ENCODE measurements around the gene CTDSPL2.

The CTDSPL2 gene

DNA sequence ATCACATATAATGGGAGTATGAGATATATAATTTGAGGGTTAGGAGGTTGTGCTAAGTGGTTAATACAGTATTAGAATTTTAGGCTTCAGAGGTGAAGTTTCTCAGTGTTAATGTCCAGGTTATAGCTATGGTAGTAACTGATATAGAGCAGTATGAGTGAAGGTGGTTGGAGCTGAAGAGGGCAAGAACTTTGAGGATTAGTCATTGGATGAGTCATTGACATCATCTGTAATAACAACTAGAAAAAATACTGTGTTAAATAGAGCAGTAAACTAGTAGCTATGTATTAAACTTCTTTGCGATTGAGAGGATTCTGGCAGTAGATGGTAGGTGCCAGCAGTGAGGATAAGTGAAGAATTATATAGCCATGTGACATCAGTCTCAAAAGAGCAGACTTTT lies 62.0 kb downstream of the CTDSPL2 start:
- H3K36me3 ChIP-seq (ENCODE audit: insufficient read depth, low read length), result peaks cover 92% of the 10 kb centered on the region
- H3K4me3 ChIP-seq (ENCODE audit: low read length), result no peak overlapping the region
- H3K4me1 ChIP-seq (ENCODE audit: insufficient read depth, low read length), result no peaks in the 10 kb centered on the region; the same call in 1 of the 2 replicates
- H3K9ac ChIP-seq (ENCODE audit: low read depth, low read length), result no peak overlapping the region
- WGBS, result 98% methylated on average over 1 of the region's 1 CpG
- no peaks in the 10 kb centered on the region for H3K27me3 ChIP-seq (ENCODE audit: insufficient read depth, low read length)
- H3K9me3 ChIP-seq (ENCODE audit: insufficient read depth, low read depth, low read length), result no peaks in the 10 kb centered on the region
- H3K27ac ChIP-seq (ENCODE audit: low read depth, low read length), result no peak overlapping the region

GRCh38 chr15:44490622-44491021 lies 63.2 kb downstream of the CTDSPL2 start:
- H3K4me3 ChIP-seq (ENCODE audit: low read length), result no peak overlapping the region
- peaks cover 87% of the 10 kb centered on the region for H3K36me3 ChIP-seq (ENCODE audit: insufficient read depth, low read length)
- H3K4me1 ChIP-seq (ENCODE audit: insufficient read depth, low read length), result no peaks in the 10 kb centered on the region; the same call in 1 of the 2 replicates
- WGBS, result 95% methylated on average over 2 of the region's 3 CpGs
- H3K9ac ChIP-seq (ENCODE audit: low read depth, low read length), result no peak overlapping the region
- H3K9me3 ChIP-seq (ENCODE audit: insufficient read depth, low read depth, low read length), result no peaks in the 10 kb centered on the region
- no peak overlapping the region for H3K27ac ChIP-seq (ENCODE audit: low read depth, low read length)
- H3K27me3 ChIP-seq (ENCODE audit: insufficient read depth, low read length), result no peaks in the 10 kb centered on the region

DNA sequence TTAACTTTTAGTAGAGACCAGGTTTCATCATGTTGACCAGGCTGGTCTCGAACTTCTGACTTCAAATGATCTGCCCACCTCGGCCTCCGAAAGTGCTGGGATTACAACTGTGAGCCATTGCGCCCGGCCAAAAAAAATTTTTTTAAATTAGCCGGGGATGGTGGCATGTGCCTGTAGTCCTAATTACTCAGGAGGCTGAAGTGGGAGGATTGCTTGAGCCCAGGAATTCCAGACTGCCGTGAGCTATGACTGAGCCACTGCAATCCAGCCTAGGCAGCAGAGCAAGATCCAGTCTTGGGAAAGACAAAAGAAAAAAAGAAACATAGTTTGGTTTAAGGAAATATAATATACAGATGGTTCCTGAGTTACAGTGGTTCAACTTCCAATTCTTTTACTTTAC lies 64.6 kb downstream of the CTDSPL2 start:
- WGBS, result 96% methylated on average over 7 of the region's 7 CpGs
- Histone ChIP-seq H3K9ac (ENCODE audit: low read depth, low read length) (no peak overlapping the region), H3K27me3 (ENCODE audit: insufficient read depth, low read length) (no peaks in the 10 kb centered on the region), H3K4me1 (ENCODE audit: insufficient read depth, low read length) (no peaks in the 10 kb centered on the region; the same call in 1 of the 2 replicates), H3K36me3 (ENCODE audit: insufficient read depth, low read length) (peaks cover 87% of the 10 kb centered on the region), H3K4me3 (ENCODE audit: low read length) (no peak overlapping the region), H3K27ac (ENCODE audit: low read depth, low read length) (no peak overlapping the region), H3K9me3 (ENCODE audit: insufficient read depth, low read depth, low read length) (no peaks in the 10 kb centered on the region)

DNA sequence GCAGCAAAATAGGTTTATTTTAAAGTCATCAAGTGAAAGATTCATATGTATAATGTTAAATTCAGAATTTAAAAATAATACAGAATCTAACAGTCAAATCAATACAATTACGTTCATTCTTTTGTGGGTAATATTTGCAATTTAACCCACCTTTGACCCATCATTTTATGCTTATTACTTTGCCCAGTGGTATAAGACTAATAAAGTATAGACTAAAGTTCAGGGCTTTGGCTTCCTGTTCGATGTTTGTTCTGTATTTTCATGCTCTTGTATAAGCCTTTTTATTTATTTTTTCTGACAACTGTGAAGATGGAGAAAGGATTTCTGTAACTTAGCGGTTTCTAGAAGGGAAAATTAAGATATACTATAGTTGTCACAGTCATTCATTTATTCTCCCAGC lies 65.2 kb downstream of the CTDSPL2 start:
- no peak overlapping the region for H3K9ac ChIP-seq (ENCODE audit: low read depth, low read length)
- no peaks in the 10 kb centered on the region; the same call in 1 of the 2 replicates for H3K4me1 ChIP-seq (ENCODE audit: insufficient read depth, low read length)
- peaks cover 87% of the 10 kb centered on the region for H3K36me3 ChIP-seq (ENCODE audit: insufficient read depth, low read length)
- no peaks in the 10 kb centered on the region for H3K9me3 ChIP-seq (ENCODE audit: insufficient read depth, low read depth, low read length)
- no peak overlapping the region for H3K4me3 ChIP-seq (ENCODE audit: low read length)
- H3K27me3 ChIP-seq (ENCODE audit: insufficient read depth, low read length), result no peaks in the 10 kb centered on the region
- WGBS, result 80% methylated on average over 1 of the region's 3 CpGs
- no peak overlapping the region for H3K27ac ChIP-seq (ENCODE audit: low read depth, low read length)

DNA sequence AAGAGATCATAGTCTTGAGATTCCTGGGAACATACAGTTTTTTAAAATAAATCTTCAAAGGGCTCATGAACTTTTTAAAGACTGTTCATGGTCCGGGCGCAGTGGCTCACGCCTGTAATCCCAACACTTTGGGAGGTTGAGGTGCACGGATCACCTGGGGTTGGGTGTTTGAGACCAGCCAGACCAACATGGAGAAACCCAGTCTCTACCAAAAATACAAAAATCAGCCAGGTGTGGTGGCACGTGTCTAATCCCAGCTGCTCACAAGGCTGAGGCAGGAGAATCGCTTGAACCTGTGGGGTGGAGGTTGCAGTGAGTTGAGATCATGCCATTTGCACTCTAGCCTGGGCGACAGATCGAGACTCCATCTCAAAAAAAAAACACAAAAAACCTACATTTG lies 68.1 kb downstream of the CTDSPL2 start:
- no peaks in the 10 kb centered on the region for H3K4me1 ChIP-seq (ENCODE audit: insufficient read depth, low read length)
- no peak overlapping the region for H3K9ac ChIP-seq (ENCODE audit: low read depth, low read length)
- 95% methylated on average over 8 of the region's 8 CpGs for WGBS
- peaks cover 91% of the 10 kb centered on the region for H3K36me3 ChIP-seq (ENCODE audit: insufficient read depth, low read length)
- H3K4me3 ChIP-seq (ENCODE audit: low read length), result no peak overlapping the region
- H3K27ac ChIP-seq (ENCODE audit: low read depth, low read length), result no peak overlapping the region
- no peaks in the 10 kb centered on the region for H3K9me3 ChIP-seq (ENCODE audit: insufficient read depth, low read depth, low read length)
- H3K27me3 ChIP-seq (ENCODE audit: insufficient read depth, low read length), result no peaks in the 10 kb centered on the region

- WGBS, result 92% methylated on average over 3 of the region's 3 CpGs
- no peaks in the 10 kb centered on the region for H3K4me1 ChIP-seq (ENCODE audit: insufficient read depth, low read length)
- H3K27me3 ChIP-seq (ENCODE audit: insufficient read depth, low read length), result no peaks in the 10 kb centered on the region
- H3K9me3 ChIP-seq (ENCODE audit: insufficient read depth, low read depth, low read length), result no peaks in the 10 kb centered on the region
- no peak overlapping the region for H3K4me3 ChIP-seq (ENCODE audit: low read length)
- H3K36me3 ChIP-seq (ENCODE audit: insufficient read depth, low read length), result peaks cover 89% of the 10 kb centered on the region
- H3K27ac ChIP-seq (ENCODE audit: low read depth, low read length), result no peak overlapping the region
- H3K9ac ChIP-seq (ENCODE audit: low read depth, low read length), result no peak overlapping the region
Observed at GRCh38 chr15:44500555-44500954, 73.1 kb downstream of the CTDSPL2 start.

DNA sequence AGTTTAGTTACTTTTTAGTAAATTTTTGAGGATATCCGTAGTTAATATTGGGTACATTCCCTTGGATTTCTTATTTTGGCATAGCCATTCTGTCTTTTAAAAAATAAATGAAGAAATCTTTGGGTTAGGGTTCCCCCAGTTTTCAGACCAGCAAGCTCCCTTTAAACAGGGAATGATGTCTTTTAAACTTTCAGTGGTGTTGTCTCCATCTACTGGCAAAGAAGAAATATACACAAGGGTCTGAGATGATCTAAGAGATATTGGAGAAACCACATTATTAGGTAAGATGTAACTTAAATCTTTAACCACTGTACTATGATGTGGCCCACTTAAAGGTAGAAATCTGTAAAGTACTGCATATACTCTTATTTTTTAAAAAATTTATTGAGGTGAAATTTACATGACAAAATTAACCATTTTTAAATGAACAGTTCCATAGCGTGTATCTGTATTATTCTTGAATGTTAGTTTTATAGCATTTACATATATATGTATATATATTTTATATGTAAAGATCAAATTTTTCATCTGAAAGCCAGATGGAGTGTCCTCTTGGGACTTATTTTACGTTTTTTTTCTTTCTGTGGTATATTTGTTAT lies 74.4 kb downstream of the CTDSPL2 start:
- Histone ChIP-seq H3K27me3 (ENCODE audit: insufficient read depth, low read length) (no peaks in the 10 kb centered on the region), H3K9me3 (ENCODE audit: insufficient read depth, low read depth, low read length) (no peaks in the 10 kb centered on the region), H3K4me3 (ENCODE audit: low read length) (no peak overlapping the region), H3K36me3 (ENCODE audit: insufficient read depth, low read length) (peaks cover 85% of the 10 kb centered on the region), H3K27ac (ENCODE audit: low read depth, low read length) (no peak overlapping the region), H3K9ac (ENCODE audit: low read depth, low read length) (no peak overlapping the region), H3K4me1 (ENCODE audit: insufficient read depth, low read length) (no peaks in the 10 kb centered on the region)
- 50% methylated on average over 1 of the region's 3 CpGs for WGBS

DNA sequence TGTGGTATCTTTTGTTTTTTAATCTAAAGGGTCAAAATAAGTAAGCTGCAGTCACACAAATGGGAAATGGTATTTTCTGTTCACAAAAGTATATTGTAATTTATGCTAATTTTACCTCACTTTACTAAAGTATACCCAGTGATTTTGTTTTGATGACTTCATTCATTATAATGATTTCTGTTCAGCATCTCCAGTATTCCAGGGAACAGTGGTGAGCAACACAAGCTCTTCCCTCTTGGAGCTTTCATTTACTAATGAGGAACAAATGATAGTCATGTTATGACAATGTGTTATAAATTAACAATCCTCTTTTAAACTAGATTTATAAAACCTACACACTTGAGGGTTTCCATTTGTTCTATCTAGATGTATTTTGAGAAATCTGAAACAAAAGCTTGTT lies 89.0 kb downstream of the CTDSPL2 start:
- Histone ChIP-seq H3K4me1 (ENCODE audit: insufficient read depth, low read length) (no peaks in the 10 kb centered on the region), H3K4me3 (ENCODE audit: low read length) (no peak overlapping the region), H3K27ac (ENCODE audit: low read depth, low read length) (no peak overlapping the region), H3K27me3 (ENCODE audit: insufficient read depth, low read length) (no peaks in the 10 kb centered on the region), H3K9me3 (ENCODE audit: insufficient read depth, low read depth, low read length) (no peaks in the 10 kb centered on the region), H3K36me3 (ENCODE audit: insufficient read depth, low read length) (peaks cover 72% of the 10 kb centered on the region), H3K9ac (ENCODE audit: low read depth, low read length) (no peak overlapping the region)

- Histone ChIP-seq H3K9me3 (ENCODE audit: insufficient read depth, low read depth, low read length) (no peaks in the 10 kb centered on the region), H3K9ac (ENCODE audit: low read depth, low read length) (no peak overlapping the region), H3K27ac (ENCODE audit: low read depth, low read length) (no peak overlapping the region), H3K27me3 (ENCODE audit: insufficient read depth, low read length) (no peaks in the 10 kb centered on the region), H3K36me3 (ENCODE audit: insufficient read depth, low read length) (peaks cover 88% of the 10 kb centered on the region), H3K4me1 (ENCODE audit: insufficient read depth, low read length) (no peaks in the 10 kb centered on the region), H3K4me3 (ENCODE audit: low read length) (no peak overlapping the region)
- WGBS, result 97% methylated on average over 5 of the region's 6 CpGs
Observed at GRCh38 chr15:44519537-44519936, 92.1 kb downstream of the CTDSPL2 start.

- 88% methylated on average over 1 of the region's 1 CpG for WGBS
- Histone ChIP-seq H3K4me1 (ENCODE audit: insufficient read depth, low read length) (no peaks in the 10 kb centered on the region), H3K27ac (ENCODE audit: low read depth, low read length) (no peak overlapping the region), H3K9ac (ENCODE audit: low read depth, low read length) (no peak overlapping the region), H3K36me3 (ENCODE audit: insufficient read depth, low read length) (peaks cover 74% of the 10 kb centered on the region), H3K4me3 (ENCODE audit: low read length) (no peak overlapping the region), H3K9me3 (ENCODE audit: insufficient read depth, low read depth, low read length) (no peaks in the 10 kb centered on the region), H3K27me3 (ENCODE audit: insufficient read depth, low read length) (no peaks in the 10 kb centered on the region)
Observed at GRCh38 chr15:44525018-44525417, 97.6 kb downstream of the CTDSPL2 start.

- no peak overlapping the region for H3K27ac ChIP-seq (ENCODE audit: low read depth, low read length)
- H3K27me3 ChIP-seq (ENCODE audit: insufficient read depth, low read length), result no peaks in the 10 kb centered on the region
- no peak overlapping the region for H3K4me3 ChIP-seq (ENCODE audit: low read length)
- H3K36me3 ChIP-seq (ENCODE audit: insufficient read depth, low read length), result peaks cover 54% of the 10 kb centered on the region
- no peaks in the 10 kb centered on the region for H3K9me3 ChIP-seq (ENCODE audit: insufficient read depth, low read depth, low read length)
- WGBS, result 97% methylated on average over 2 of the region's 2 CpGs
- H3K4me1 ChIP-seq (ENCODE audit: insufficient read depth, low read length), result no peaks in the 10 kb centered on the region
- H3K9ac ChIP-seq (ENCODE audit: low read depth, low read length), result no peak overlapping the region
Observed at GRCh38 chr15:44527241-44527640, 99.8 kb downstream of the CTDSPL2 start.
